Tibial nerve (tissue), 4 donors: ENCODE data around the gene PKD2L2. TPM values are rescaled to one million over a fixed set of nuclear protein-coding genes. Genes with fewer than 3 reads are reported as not detected.

Source experiments
- DNase-seq, 2 donors: peaks; one replicate each; pipeline ENCODE4 v3.0.0-alpha.2; 2019; ENCODE audit warnings: low spot score in 2 of 2
- H3K27ac ChIP-seq, 4 donors: fragments of 200-600 bp; sonication (generic) in 3 of 4; one replicate each; pipeline ENCODE4 v1.5.1; 2017 to 2019; ENCODE audit warnings: mild to moderate bottlenecking in 1 of 4
- H3K27me3 ChIP-seq, 2 donors: fragments of 200-600 bp; sonication (generic) in 1 of 2; one replicate each; pipeline versions ENCODE4 v1.5.1 to v1.6.0; 2017 to 2019
- H3K36me3 ChIP-seq, 3 donors: fragments of 200-600 bp; sonication (generic); one replicate each; pipeline ENCODE4 v1.5.1; 2018 to 2019
- H3K4me1 ChIP-seq, 4 donors: fragments of 200-600 bp; sonication (generic) in 3 of 4; one replicate each; pipeline ENCODE4 v1.5.1; 2017 to 2019
- H3K4me3 ChIP-seq, 4 donors: fragments of 200-600 bp; sonication (generic) in 3 of 4; one replicate each; pipeline ENCODE4 v1.5.1; 2017 to 2019; ENCODE audit warnings: mild to moderate bottlenecking in 1 of 4, moderate library complexity in 1 of 4
- H3K9me3 ChIP-seq, 4 donors: fragments of 200-600 bp; sonication (generic) in 3 of 4; one replicate each; pipeline ENCODE4 v1.5.1; 2017 to 2019
- EP300 ChIP-seq, 2 donors: sonication (generic); formaldehyde crosslinking; IDR thresholded peaks; one replicate each; pipeline ENCODE4 v1.6.1; 2017; ENCODE audit warnings: antibody characterized with exemption in 2 of 2, mild to moderate bottlenecking in 1 of 2
- POLR2A ChIP-seq, 2 donors: fragments of 450-650 bp; IDR thresholded peaks; one replicate each; pipeline ENCODE4 v1.6.1; 2017; ENCODE audit warnings: antibody characterized with exemption in 2 of 2, mild to moderate bottlenecking in 2 of 2, moderate library complexity in 2 of 2
- WGBS, 2 donors: methylation state at CpG; one replicate each; pipeline ENCODE4 v1.1.5; 2018; 5-methylcytosine and 5-hydroxymethylcytosine counted together
- total RNA-seq, 4 donors: library from RNA; depleted of rRNA; stranded (reverse); fragments of >200 nt; gene quantifications; one replicate each; pipeline ENCODE4 v1.1.0, GENCODE V29; 2016
- TF ChIP-seq, protein P1 (sequence below), 5 experiments: fragments of 200-600 bp in 3 of 5; fragments of 450-650 bp in 2 of 5; sonication (generic) in 3 of 5; IDR thresholded peaks; one replicate each; pipeline ENCODE4 v1.5.1; 2016 to 2019; ENCODE audit warnings: antibody characterized with exemption in 5 of 5, mild to moderate bottlenecking in 3 of 5, moderate library complexity in 2 of 5

PKD2L2 gene
- total RNA-seq, 4 donors from 2014 or later, result not detected

DNA sequence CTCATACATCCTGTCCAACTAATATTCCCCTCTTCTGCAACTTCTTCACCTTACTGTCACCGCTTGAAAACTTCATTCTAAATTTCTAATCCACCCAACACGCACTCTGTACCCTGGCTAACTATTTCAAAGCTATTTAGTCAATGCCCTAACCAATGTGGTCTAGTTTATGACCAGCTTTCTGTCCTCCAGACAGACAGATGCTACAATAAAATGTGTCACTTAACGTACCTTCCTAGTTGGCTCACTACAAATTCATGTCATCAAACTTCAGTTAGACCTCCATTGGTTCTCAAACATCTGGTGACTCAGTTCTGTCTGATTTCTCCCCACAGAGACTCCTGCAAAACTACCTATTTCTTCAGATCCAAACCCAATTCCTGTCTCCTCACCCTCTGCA lies 86.0 kb downstream of the PKD2L2 start:
- Histone ChIP-seq H3K27ac (no peak overlapping the region), H3K4me1 (no peaks in the 10 kb centered on the region), H3K27me3 (no peaks in the 10 kb centered on the region), H3K9me3 (peaks cover 0 to 3% (median 0%) of the 10 kb centered on the region in 4 donors), H3K4me3 (no peak overlapping the region), H3K36me3 (peaks cover 0 to 49% (median 0%) of the 10 kb centered on the region in 3 donors)
- 95 to 99% methylated on average over 3 of the region's 3 CpGs for WGBS, 2 donors
- TF ChIP-seq, protein P1, sequence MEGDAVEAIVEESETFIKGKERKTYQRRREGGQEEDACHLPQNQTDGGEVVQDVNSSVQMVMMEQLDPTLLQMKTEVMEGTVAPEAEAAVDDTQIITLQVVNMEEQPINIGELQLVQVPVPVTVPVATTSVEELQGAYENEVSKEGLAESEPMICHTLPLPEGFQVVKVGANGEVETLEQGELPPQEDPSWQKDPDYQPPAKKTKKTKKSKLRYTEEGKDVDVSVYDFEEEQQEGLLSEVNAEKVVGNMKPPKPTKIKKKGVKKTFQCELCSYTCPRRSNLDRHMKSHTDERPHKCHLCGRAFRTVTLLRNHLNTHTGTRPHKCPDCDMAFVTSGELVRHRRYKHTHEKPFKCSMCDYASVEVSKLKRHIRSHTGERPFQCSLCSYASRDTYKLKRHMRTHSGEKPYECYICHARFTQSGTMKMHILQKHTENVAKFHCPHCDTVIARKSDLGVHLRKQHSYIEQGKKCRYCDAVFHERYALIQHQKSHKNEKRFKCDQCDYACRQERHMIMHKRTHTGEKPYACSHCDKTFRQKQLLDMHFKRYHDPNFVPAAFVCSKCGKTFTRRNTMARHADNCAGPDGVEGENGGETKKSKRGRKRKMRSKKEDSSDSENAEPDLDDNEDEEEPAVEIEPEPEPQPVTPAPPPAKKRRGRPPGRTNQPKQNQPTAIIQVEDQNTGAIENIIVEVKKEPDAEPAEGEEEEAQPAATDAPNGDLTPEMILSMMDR (IDR thresholded peaks at IDR 0.05), result no peak
- TF ChIP-seq POLR2A (IDR thresholded peaks at IDR 0.05), result no peak
- no peak for TF ChIP-seq EP300 (IDR thresholded peaks at IDR 0.05)
- no peak for DNase-seq

DNA sequence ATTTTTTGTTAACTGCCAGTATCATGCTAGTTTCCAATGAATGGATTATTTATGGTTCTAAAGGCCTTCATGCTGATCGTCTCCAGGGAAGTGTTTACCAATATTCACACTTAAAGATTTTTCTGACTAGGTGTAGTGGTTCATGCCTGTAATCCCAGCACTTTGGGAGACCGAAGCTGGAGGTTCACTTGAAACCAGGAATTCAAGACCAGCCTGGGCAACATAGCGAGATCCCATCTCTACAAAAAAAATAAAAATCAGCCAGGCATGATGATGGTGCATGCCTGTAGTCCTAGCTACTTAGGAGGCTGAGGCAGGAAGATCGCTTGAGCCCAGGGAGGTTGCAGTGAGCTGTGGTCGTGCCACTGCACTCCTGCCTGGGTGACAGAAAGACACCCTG lies 100.2 kb downstream of the PKD2L2 start:
- TF ChIP-seq POLR2A (IDR thresholded peaks at IDR 0.05) (no peak), EP300 (IDR thresholded peaks at IDR 0.05) (no peak)
- TF ChIP-seq, protein P1 (IDR thresholded peaks at IDR 0.05), result no peak
- no peak for DNase-seq
- WGBS, 2 donors, result 83 to 85% methylated on average over 5 of the region's 5 CpGs
- H3K27me3 ChIP-seq, result no peaks in the 10 kb centered on the region
- peaks cover 0 to 19% (median 0%) of the 10 kb centered on the region in 3 donors for H3K36me3 ChIP-seq
- no peaks in the 10 kb centered on the region for H3K9me3 ChIP-seq
- H3K4me1 ChIP-seq, result peaks cover 0 to 9% (median 3%) of the 10 kb centered on the region in 4 donors
- no peak overlapping the region for H3K4me3 ChIP-seq
- H3K27ac ChIP-seq, result no peak overlapping the region

Other genes with a start within 250 kb of the PKD2L2 start
- gene KLHL3, start 153.4 kb upstream of the PKD2L2 start, total RNA-seq, result 10 to 100 TPM; 22.5 to 35.7 (median 27.5) TPM
- 10 to 100 TPM; 12.6 to 17.0 (median 15.0) TPM for gene HNRNPA0, start 135.1 kb upstream of the PKD2L2 start, total RNA-seq
- 10 to 100 TPM; 16.1 to 52.0 (median 24.3) TPM for gene MYOT, start 21.6 kb upstream of the PKD2L2 start, total RNA-seq
- gene FAM13B, start 143.6 kb downstream of the PKD2L2 start, total RNA-seq, result 10 to 100 TPM; 59.4 to 85.9 (median 72.3) TPM
- gene WNT8A, start 194.6 kb downstream of the PKD2L2 start, total RNA-seq, result not detected
- gene NME5, start 250.0 kb downstream of the PKD2L2 start, total RNA-seq, result 1 to 10 TPM in 3 of 4 donors, not detected in 1; 1.7 to 5.0 (median 2.7) TPM